Lower leg skin (tissue), 3 donors: Measurements from ENCODE around the gene SLC9A9.

ENCODE experiments used
- CTCF ChIP-seq, 3 donors: fragments of 450-650 bp; IDR thresholded peaks; one replicate each; pipeline ENCODE4 v1.5.1; 2016; ENCODE audit warnings: antibody characterized with exemption in 3 of 3, mild to moderate bottlenecking in 3 of 3, moderate library complexity in 2 of 3
- POLR2A ChIP-seq, 2 donors: fragments of 450-650 bp; IDR thresholded peaks; one replicate each; pipeline ENCODE4 v1.6.1; 2016 to 2017; ENCODE audit warnings: antibody characterized with exemption in 2 of 2, mild to moderate bottlenecking in 1 of 2, moderate library complexity in 1 of 2

DNA sequence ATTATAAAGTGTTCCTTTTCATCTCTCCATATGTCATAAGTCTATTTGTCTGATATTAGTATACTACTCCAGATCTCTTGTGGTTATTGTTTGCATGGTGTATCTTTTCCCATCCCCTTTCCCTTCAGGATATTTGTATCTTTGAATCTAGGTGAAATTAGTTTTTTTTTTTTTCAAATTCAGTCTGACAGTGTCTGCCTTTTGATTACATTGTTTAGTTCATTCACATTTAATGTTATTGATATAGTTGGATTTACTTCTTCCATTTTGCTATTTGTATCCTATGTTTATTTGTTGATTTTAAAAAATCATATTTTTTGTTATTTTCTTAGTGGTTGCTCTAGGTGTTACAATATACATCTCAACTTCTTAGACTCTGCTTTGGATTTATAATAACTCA, 445.7 kb downstream of the SLC9A9 start:
- TF ChIP-seq POLR2A (IDR thresholded peaks at IDR 0.05) (no peak), CTCF (IDR thresholded peaks at IDR 0.05) (no peak)
